HepG2 (cell line): Measurements from ENCODE around the gene EPB41L4A. TPM values are rescaled to one million over a fixed set of nuclear protein-coding genes. Genes with fewer than 3 reads are reported as not detected.

Experiments
- ATAC-seq: fragments of 200-7000 bp; cut with Tn5 transposase; 3 replicates; pipeline ENCODE4 v1.9.1; 2020; ENCODE audit warnings: mild to moderate bottlenecking, moderate library complexity
- BruUV-seq: library from RNA; stranded (reverse); fragments of 400-500 nt; replicated peaks from 2 replicates; lab custom pipeline; 2021; lab: Mats Ljungman, UMichigan
- CTCF ChIA-PET: fragments of 300-600 bp; formaldehyde crosslinking; extraction: SDS; loops from one replicate; lab custom pipeline; 2021; ENCODE audit warnings: low total read pairs, inconsistent platforms, low intra/inter-chr PET ratio; lab: Yijun Ruan, JAX
- POLR2A ChIA-PET: fragments of 350-600 bp; sonication (Branson Sonifier 250); formaldehyde crosslinking; loops from one replicate; lab custom pipeline; 2020; ENCODE audit warnings: antibody characterized with exemption, inconsistent platforms; lab: Yijun Ruan, JAX
- DNase-seq: peaks from one replicate; pipeline ENCODE4 v3.0.0-alpha.2; 2015; ENCODE audit warnings: low spot score
- FAIRE-seq: peaks from 3 replicates; lab custom pipeline; 2011; peaks lifted over from hg19 to GRCh38; lab: Jason Lieb, UNC
- H2AFZ ChIP-seq: one replicate; pipeline ENCODE4 v1.6.1; 2011; ENCODE audit warnings: low read length, inconsistent platforms
- H3K27ac ChIP-seq: fragments of 300-600 bp; 3 replicates; pipeline ENCODE4 v1.8.0; 2011; ENCODE audit warnings: mixed run types, mild to moderate bottlenecking, mixed read lengths, low read length, inconsistent platforms; ENCODE audit not compliant: insufficient read depth; ENCODE audit errors: extremely low read length
- H3K27me3 ChIP-seq, 2 experiments: fragments of 200-600 bp in 1 of 2; 2 replicates in 1 of 2; 3 replicates in 1 of 2; pipeline versions ENCODE4 v1.6.0 to v1.8.0; 2011; ENCODE audit warnings: low read length in 2 of 2, mild to moderate bottlenecking in 2 of 2, moderate library complexity in 2 of 2, inconsistent platforms in 1 of 2; ENCODE audit not compliant: insufficient read depth in 2 of 2, control insufficient read depth in 1 of 2
- H3K36me3 ChIP-seq, 2 experiments: fragments of 200-600 bp in 1 of 2; replicated peaks in 1 of 2; 2 replicates in 1 of 2; 3 replicates in 1 of 2; pipeline versions ENCODE4 v1.5.1 to v1.8.0; 2011; ENCODE audit warnings: low read length in 2 of 2, inconsistent platforms in 1 of 2; ENCODE audit not compliant: insufficient read depth in 2 of 2, control insufficient read depth in 1 of 2
- H3K4me1 ChIP-seq: 2 replicates; pipeline ENCODE4 v1.5.1; 2012; ENCODE audit warnings: low read length, inconsistent platforms; ENCODE audit not compliant: insufficient read depth
- H3K4me2 ChIP-seq: 2 replicates; pipeline ENCODE4 v1.6.0; 2011; ENCODE audit warnings: low read depth, low read length, inconsistent platforms
- H3K4me3 ChIP-seq, 3 experiments: fragments of 200-600 bp in 1 of 3; sonication (generic), shearing (Covaris generic) in 1 of 3; replicated peaks in 1 of 3; 2 replicates each; pipeline ENCODE4 v1.5.1; 2011 to 2016; ENCODE audit warnings: low read length in 3 of 3, inconsistent platforms in 2 of 3, low read depth in 2 of 3, mild to moderate bottlenecking in 2 of 3, control low read depth in 1 of 3, mixed read lengths in 1 of 3; ENCODE audit not compliant: insufficient read depth in 1 of 3
- H3K79me2 ChIP-seq: one replicate; pipeline ENCODE4 v1.6.1; 2011; ENCODE audit warnings: low read length, inconsistent platforms; ENCODE audit not compliant: insufficient read depth
- H3K9ac ChIP-seq: 2 replicates; pipeline ENCODE4 v1.6.0; 2011; ENCODE audit warnings: mild to moderate bottlenecking, low read depth, low read length, inconsistent platforms; ENCODE audit not compliant: insufficient read depth
- H3K9me3 ChIP-seq: 2 replicates; pipeline ENCODE4 v1.5.1; 2012; ENCODE audit warnings: mild to moderate bottlenecking, low read length
- H4K20me1 ChIP-seq: 2 replicates; pipeline ENCODE4 v1.6.0; 2011; ENCODE audit warnings: inconsistent platforms, mild to moderate bottlenecking, low read length, moderate library complexity; ENCODE audit not compliant: insufficient read depth
- AHDC1 ChIP-seq: sonication (generic); formaldehyde crosslinking; IDR thresholded peaks from 2 replicates; pipeline ENCODE4 v1.5.1; 2020; ENCODE audit warnings: mild to moderate bottlenecking, missing genetic modification reagents, borderline replicate concordance
- FIP1L1 ChIP-seq: fragments of 200-400 bp; formaldehyde crosslinking; IDR thresholded peaks from 2 replicates; pipeline ENCODE4 v1.6.1; 2018; ENCODE audit warnings: low read depth, mild to moderate bottlenecking, low read length, moderate library complexity, borderline replicate concordance; ENCODE audit not compliant: insufficient read depth
- GMEB1 ChIP-seq: sonication (generic); formaldehyde crosslinking; IDR thresholded peaks from 2 replicates; pipeline ENCODE4 v1.5.1; 2020; ENCODE audit warnings: missing genetic modification reagents, mild to moderate bottlenecking, borderline replicate concordance
- HMGA1 ChIP-seq: sonication (generic); formaldehyde crosslinking; conservative IDR thresholded peaks from 2 replicates; pipeline ENCODE4 v1.4.0; 2020; ENCODE audit warnings: missing genetic modification reagents
- HOXD1 ChIP-seq: sonication (generic); formaldehyde crosslinking; IDR thresholded peaks from 2 replicates; pipeline ENCODE4 v1.5.0; 2020; ENCODE audit warnings: missing genetic modification reagents
- MXD4 ChIP-seq: IDR thresholded peaks from 2 replicates; pipeline ENCODE4 v1.6.1; 2016; ENCODE audit warnings: mild to moderate bottlenecking, missing biosample characterization, missing genetic modification reagents
- NFE2L1 ChIP-seq: sonication (generic); formaldehyde crosslinking; IDR thresholded peaks from 2 replicates; pipeline ENCODE4 v1.4.0; 2020; ENCODE audit warnings: missing genetic modification reagents, mild to moderate bottlenecking, borderline replicate concordance
- PCBP1 ChIP-seq: fragments of 200-400 bp; formaldehyde crosslinking; IDR thresholded peaks from 2 replicates; pipeline ENCODE4 v1.6.1; 2017; ENCODE audit warnings: mild to moderate bottlenecking, low read depth, low read length, borderline replicate concordance
- ZFP91 ChIP-seq: sonication (generic); formaldehyde crosslinking; IDR thresholded peaks from 2 replicates; pipeline ENCODE4 v1.9.0; 2022; ENCODE audit warnings: missing genetic modification reagents, mild to moderate bottlenecking, borderline replicate concordance
- ZNF33A ChIP-seq: sonication (generic); formaldehyde crosslinking; IDR thresholded peaks from 2 replicates; pipeline ENCODE4 v1.5.1; 2020; ENCODE audit warnings: missing genetic modification reagents, mild to moderate bottlenecking, moderate library complexity, borderline replicate concordance
- ZNF510 ChIP-seq: sonication (generic); formaldehyde crosslinking; IDR thresholded peaks from 2 replicates; pipeline ENCODE4 v1.4.0; 2020; ENCODE audit warnings: low read depth, mild to moderate bottlenecking, missing genetic modification reagents
- WGBS: methylation state at CpG from one replicate; pipeline ENCODE4 v1.1.6; 2017; ENCODE audit warnings: low lambda C conversion rate; 5-methylcytosine and 5-hydroxymethylcytosine counted together
- in situ Hi-C: cut with HindIII; loops from 2 replicates; pipeline ENCODE4 v1.10.0; 2017; ENCODE audit warnings: low pct_unique_long_range_greater_than_20kb; ENCODE audit not compliant: extremely low pct_ligation_motif_present
- intact Hi-C: fragments of 100-400 bp; cut with micrococcal nuclease; formaldehyde crosslinking; loops from one replicate; pipeline ENCODE4 v1.10.0; 2022; ENCODE audit not compliant: unreplicated experiment
- polyA plus RNA-seq, 8 experiments: library from polyadenylated mRNA; depleted of rRNA in 3 of 8; stranded (reverse) in 7 of 8; unstranded in 1 of 8; fragments of >200 nt; fragmentation: Illumina TruSeq in 4 of 8; extraction: Trizol in 4 of 8; gene quantifications; 2 replicates each; pipeline versions ENCODE4 v1.2.1 to v1.2.3, GENCODE V29; 2011 to 2016; ENCODE audit warnings: low read depth in 4 of 8, missing spikeins in 1 of 8, mixed read lengths in 1 of 8; ENCODE audit not compliant: insufficient read depth in 1 of 8
- total RNA-seq, 5 experiments: library from RNA; depleted of rRNA; stranded (reverse); fragments of >200 nt; fragmentation: Illumina TruSeq; extraction: Trizol; gene quantifications; 2 replicates each; pipeline ENCODE4 v1.2.3, GENCODE V29; 2016; ENCODE audit warnings: low read depth in 1 of 5

The EPB41L4A gene
- total and polyA plus RNA-seq, 2 of the 13 experiments (the other 11 are each of a cell fraction or from before 2014, with no cell fraction given) = 0.07 TPM; not detected in 1

- CTCF ChIA-PET = no interaction called here
- no peak overlapping the region for H3K27ac ChIP-seq
- no peak for DNase-seq
- no peak overlapping the region for H3K4me2 ChIP-seq
- no peaks in the 10 kb centered on the region for H3K9me3 ChIP-seq
- H2AFZ ChIP-seq = no peak overlapping the region
- TF ChIP-seq HMGA1 (CRISPR knock-in tag) (no peak), PCBP1 (no peak), HOXD1 (CRISPR knock-in tag) (no peak), ZNF510 (CRISPR knock-in tag) (no peak), ZNF33A (no peak), GMEB1 (CRISPR knock-in tag) (no peak), FIP1L1 (no peak), ZFP91 (no peak), NFE2L1 (CRISPR knock-in tag) (no peak), MXD4 (no peak), AHDC1 (CRISPR knock-in tag) (no peak)
- TF ChIP-seq, all 625 proteins: peak for 0
- Histone ChIP-seq H3K9ac (no peak overlapping the region), H3K4me3 (no peak overlapping the region), H3K36me3 (no peaks in the 10 kb centered on the region), H3K4me1 (no peaks in the 10 kb centered on the region), H4K20me1 (no peaks in the 10 kb centered on the region), H3K27me3 (peaks cover 0 to 3% of the 10 kb centered on the region in 2 experiments; a peak in 1 of 5 replicates), H3K79me2 (no peaks in the 10 kb centered on the region)
- ATAC-seq (no peak), FAIRE-seq (no peak)
- in situ Hi-C loops = no loop called here
- BruUV-seq = no TSS peak
- POLR2A ChIA-PET = no interaction called here
- intact Hi-C loops = no loop called here
- WGBS = 0% methylated on average over 3 of the region's 4 CpGs
Measured at GRCh38 chr5:112276991-112277390, 142.1 kb downstream of the EPB41L4A start.
